GM12892 (cell line): ENCODE results near the gene COL23A1.
A peak's percentile ranks its signal among the peaks of the same experiment; 100 is the strongest.

Experiments
- DNase-seq: peaks from one replicate; pipeline ENCODE4 v3.0.0; 2011; ENCODE audit not compliant: insufficient read length
- FAIRE-seq: peaks from 2 replicates; lab custom pipeline; 2011; peaks lifted over from hg19 to GRCh38; lab: Jason Lieb, UNC
- POLR2A ChIP-seq: IDR thresholded peaks from 2 replicates; pipeline ENCODE4 v1.6.1; 2011; ENCODE audit warnings: low read depth, low read length, control low read depth
- POLR2AphosphoS5 ChIP-seq: IDR thresholded peaks from 2 replicates; pipeline ENCODE4 v1.6.1; 2011; ENCODE audit warnings: low read depth, low read length, control low read depth
- TAF1 ChIP-seq: IDR thresholded peaks from 2 replicates; pipeline ENCODE4 v1.6.1; 2011; ENCODE audit warnings: low read depth, mild to moderate bottlenecking, control low read depth, low read length, borderline replicate concordance

The COL23A1 gene

GRCh38 chr5:178238711-178239592 lies 351.2 kb downstream of the COL23A1 start:
- no peak for TF ChIP-seq POLR2AphosphoS5
- TF ChIP-seq POLR2A, result peak; percentile 56; the same call in 1 of the 2 replicates
- DNase-seq, result no peak
- peak; percentile 84 for FAIRE-seq

- no peak for TF ChIP-seq TAF1
- no peak for TF ChIP-seq POLR2A
- TF ChIP-seq POLR2AphosphoS5, result no peak
- FAIRE-seq (peak; percentile 40), DNase-seq (no peak)
These were observed 351.9 kb downstream of the COL23A1 start for GRCh38 chr5:178238313-178238635.

GRCh38 chr5:178237431-178238312 lies 352.5 kb downstream of the COL23A1 start:
- TF ChIP-seq POLR2AphosphoS5 (no peak), POLR2A (no peak), TAF1 (no peak)
- DNase-seq, result no peak
- no peak for FAIRE-seq

GRCh38 chr5:178236679-178237078 lies 353.5 kb downstream of the COL23A1 start:
- peak; percentile 14 for FAIRE-seq
- TF ChIP-seq POLR2AphosphoS5 (no peak), TAF1 (no peak)
- DNase-seq, result no peak

GRCh38 chr5:178236126-178236525 lies 354.1 kb downstream of the COL23A1 start:
- DNase-seq (no peak), FAIRE-seq (no peak)
- TF ChIP-seq POLR2A, result no peak
- no peak for TF ChIP-seq POLR2AphosphoS5
- TF ChIP-seq TAF1, result no peak

GRCh38 chr5:178235588-178235974 lies 354.6 kb downstream of the COL23A1 start:
- DNase-seq (no peak), FAIRE-seq (no peak)
- TF ChIP-seq POLR2AphosphoS5 (no peak), POLR2A (no peak), TAF1 (no peak)

- TF ChIP-seq POLR2A, result no peak
- no peak for TF ChIP-seq POLR2AphosphoS5
- no peak for TF ChIP-seq TAF1
- peak; percentile 61 for DNase-seq
- FAIRE-seq, result peak; percentile 54
These were observed 355.2 kb downstream of the COL23A1 start for GRCh38 chr5:178234750-178235587.

GRCh38 chr5:178234121-178234749 lies 356.0 kb downstream of the COL23A1 start:
- FAIRE-seq (peak; percentile 24), DNase-seq (no peak)
- TF ChIP-seq POLR2A (no peak), POLR2AphosphoS5 (no peak), TAF1 (no peak)

GRCh38 chr5:178232920-178233429 lies 357.2 kb downstream of the COL23A1 start:
- FAIRE-seq, result no peak
- no peak for DNase-seq
- TF ChIP-seq POLR2AphosphoS5, result no peak

GRCh38 chr5:178232124-178232919 lies 357.9 kb downstream of the COL23A1 start, which contains the start of gene PHYKPL:
Gene PHYKPL, minus strand, starts transcription at chr5:178232802. Its CDS starts 252 bp downstream, at chr5:178232550.
- FAIRE-seq, result peak; percentile 84
- TF ChIP-seq TAF1 (0 out of 2 replicates have a peak, but pooled peaks have one; percentile 25), POLR2A (peak; percentile 71; the same call in 1 of the 2 replicates), POLR2AphosphoS5 (0 out of 2 replicates have a peak, but pooled peaks have one; percentile 28)
- DNase-seq, result peak; percentile 77
